GM23248 (cell line): Measurements from ENCODE around the gene TP53INP2. TPM values are rescaled to one million over a fixed set of nuclear protein-coding genes. Genes with fewer than 3 reads are reported as not detected.

ENCODE experiments used
- DNase-seq: peaks from one replicate; pipeline ENCODE4 v3.0.0-alpha.2; 2015
- H2AFZ ChIP-seq: fragments of 200-600 bp; sonication (generic); 2 replicates; pipeline ENCODE4 v1.6.1; 2016; ENCODE audit warnings: antibody characterized with exemption
- H3F3A ChIP-seq: fragments of 200-600 bp; sonication (generic); 2 replicates; pipeline ENCODE4 v1.6.1; 2016; ENCODE audit warnings: mild to moderate bottlenecking, antibody characterized with exemption, mixed run types; ENCODE audit not compliant: insufficient read depth
- H3K27ac ChIP-seq: fragments of 200-600 bp; sonication (generic); 2 replicates; pipeline ENCODE4 v1.5.1; 2016; ENCODE audit warnings: mild to moderate bottlenecking
- H3K27me3 ChIP-seq: fragments of 200-600 bp; sonication (generic); replicated peaks from 2 replicates; pipeline ENCODE4 v1.6.1; 2016; ENCODE audit warnings: mild to moderate bottlenecking; ENCODE audit not compliant: insufficient read depth
- H3K36me3 ChIP-seq: fragments of 200-600 bp; sonication (generic); 2 replicates; pipeline ENCODE4 v1.6.1; 2016; ENCODE audit warnings: low read depth, mild to moderate bottlenecking
- H3K4me1 ChIP-seq: fragments of 200-600 bp; sonication (generic); 2 replicates; pipeline ENCODE4 v1.6.1; 2016; ENCODE audit warnings: mild to moderate bottlenecking; ENCODE audit not compliant: insufficient read depth
- H3K4me2 ChIP-seq: fragments of 200-600 bp; sonication (generic); one replicate; pipeline ENCODE4 v1.6.1; 2016; ENCODE audit warnings: mild to moderate bottlenecking; ENCODE audit not compliant: unreplicated experiment
- H3K4me3 ChIP-seq: fragments of 200-600 bp; sonication (generic); 2 replicates; pipeline ENCODE4 v1.5.1; 2016; ENCODE audit warnings: mild to moderate bottlenecking
- H3K79me2 ChIP-seq: fragments of 200-600 bp; sonication (generic); 2 replicates; pipeline ENCODE4 v1.6.1; 2016; ENCODE audit warnings: mild to moderate bottlenecking; ENCODE audit not compliant: insufficient read depth
- H3K9ac ChIP-seq: fragments of 200-600 bp; sonication (generic); 2 replicates; pipeline ENCODE4 v1.6.1; 2016; ENCODE audit warnings: mild to moderate bottlenecking
- H3K9me2 ChIP-seq: fragments of 200-600 bp; sonication (generic); 2 replicates; pipeline ENCODE4 v1.6.1; 2016; ENCODE audit warnings: mixed run types, mild to moderate bottlenecking, moderate library complexity; ENCODE audit not compliant: insufficient read depth
- H3K9me3 ChIP-seq: fragments of 200-600 bp; sonication (generic); one replicate; pipeline ENCODE4 v1.6.1; 2017; ENCODE audit warnings: low read depth
- H4K20me1 ChIP-seq: fragments of 200-600 bp; sonication (generic); 2 replicates; pipeline ENCODE4 v1.6.0; 2016; ENCODE audit not compliant: insufficient read depth
- EZH2 ChIP-seq: fragments of 200-600 bp; sonication (generic); IDR thresholded peaks from 2 replicates; pipeline ENCODE4 v1.6.1; 2018; ENCODE audit warnings: antibody characterized with exemption, mild to moderate bottlenecking; ENCODE audit not compliant: insufficient read depth, poor library complexity, severe bottlenecking
- EZH2phosphoT487 ChIP-seq: fragments of 200-600 bp; sonication (generic); IDR thresholded peaks from 2 replicates; pipeline ENCODE4 v1.6.1; 2018; ENCODE audit warnings: antibody characterized with exemption, moderate library complexity, mild to moderate bottlenecking, low read depth; ENCODE audit not compliant: insufficient read depth
- WGBS, 2 experiments: methylation state at CpG; one replicate each; pipeline ENCODE4 v1.1.6; 2015 to 2017; ENCODE audit warnings: low lambda C conversion rate in 2 of 2, low coverage in 1 of 2; ENCODE audit errors: missing lambda C conversion rate in 2 of 2; 5-methylcytosine and 5-hydroxymethylcytosine counted together
- in situ Hi-C: fragments of 300-500 bp; cut with MboI; formaldehyde crosslinking; loops from 2 replicates; pipeline ENCODE4 v1.15.0; 2020
- polyA plus RNA-seq: library from polyadenylated mRNA; unstranded; fragments of >200 nt; fragmentation: Nextera tagmentation; extraction: Ambion mirVana; gene quantifications from 2 replicates; pipeline ENCODE4 v1.2.1, GENCODE V29; 2016
- small RNA-seq: library from RNA; depleted of rRNA; stranded (forward); fragments of <200 nt; gene quantifications from one replicate; pipeline ENCODE3, GENCODE V24; 2014; ENCODE audit warnings: low read depth, low replicate concordance
- total RNA-seq: library from RNA; depleted of rRNA; stranded (reverse); fragments of >200 nt; shearing (Covaris generic); gene quantifications from 2 replicates; pipeline ENCODE4 v1.2.3, GENCODE V29; 2014; rRNA removed

The TP53INP2 gene
- total and polyA plus RNA-seq, 2 experiments from 2014 or later: 3.9 to 4.4 TPM

GRCh38 chr20:34755367-34755766 lies 51.2 kb downstream of the TP53INP2 start:
- Histone ChIP-seq H3K4me1 (peaks cover 19% of the 10 kb centered on the region), H3K27ac (no peak overlapping the region), H3K4me3 (no peak overlapping the region), H3F3A (peaks cover 33% of the 10 kb centered on the region), H3K9me3 (no peaks in the 10 kb centered on the region), H2AFZ (no peak overlapping the region), H4K20me1 (no peaks in the 10 kb centered on the region), H3K4me2 (no peak overlapping the region), H3K9me2 (no peaks in the 10 kb centered on the region), H3K79me2 (no peaks in the 10 kb centered on the region), H3K27me3 (no peaks in the 10 kb centered on the region), H3K36me3 (peaks cover 42% of the 10 kb centered on the region), H3K9ac (no peak overlapping the region)
- DNase-seq: no peak
- in situ Hi-C loops: no loop called here
- TF ChIP-seq EZH2: no peak
- no peak for TF ChIP-seq EZH2phosphoT487
- WGBS, 2 experiments: 98 to 100% methylated on average over 1 of the region's 1 CpG

DNA sequence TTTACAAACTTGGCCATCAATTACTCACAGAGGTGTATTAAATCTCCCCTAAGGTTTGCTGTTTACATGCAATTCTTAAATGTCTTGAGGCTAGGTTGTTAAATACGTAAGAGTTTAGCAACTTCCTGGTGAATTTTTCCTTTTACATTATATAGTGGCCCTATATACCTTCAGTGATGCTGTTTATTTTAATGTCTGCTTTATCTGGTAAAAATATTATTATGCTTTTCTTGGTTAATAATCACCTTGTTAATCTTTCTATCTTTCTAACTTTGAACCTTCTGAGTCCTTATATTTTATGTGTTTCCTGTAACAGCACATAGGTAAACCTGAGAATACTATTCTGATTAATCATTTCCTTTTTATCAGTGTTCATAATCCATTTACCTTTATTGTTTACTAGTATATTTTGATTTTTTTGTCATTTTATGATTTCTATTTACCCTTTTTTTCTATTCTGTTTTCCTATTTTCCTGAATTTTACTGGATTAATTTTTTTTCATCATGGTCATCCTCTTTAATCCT lies 57.9 kb downstream of the TP53INP2 start:
- in situ Hi-C loops: no loop called here
- Histone ChIP-seq H3K27me3 (no peaks in the 10 kb centered on the region), H4K20me1 (no peaks in the 10 kb centered on the region), H3K9ac (no peak overlapping the region), H3K27ac (no peak overlapping the region), H3K4me2 (no peak overlapping the region), H2AFZ (no peak overlapping the region), H3K9me3 (no peaks in the 10 kb centered on the region), H3F3A (no peaks in the 10 kb centered on the region), H3K4me1 (0 out of 2 replicates have a peak, but pooled peaks cover 2% of the 10 kb centered on the region), H3K9me2 (no peaks in the 10 kb centered on the region), H3K79me2 (no peaks in the 10 kb centered on the region), H3K4me3 (no peak overlapping the region), H3K36me3 (peaks cover 56% of the 10 kb centered on the region)
- no peak for DNase-seq
- TF ChIP-seq EZH2phosphoT487: no peak
- TF ChIP-seq EZH2: no peak
- 0% methylated on average over 1 of the region's 1 CpG for WGBS, 2 experiments

Small RNA genes lying within 50 kb of the gene (small RNA-seq; reads per million reads assigned to genes)
- gene AL118520.1: not detected

Other genes with a start within 250 kb of the TP53INP2 start
- gene DYNLRB1, start 187.9 kb upstream of the TP53INP2 start, total RNA-seq: 100 and 123 TPM in 2 replicates
- gene DYNLRB1, start 187.9 kb upstream of the TP53INP2 start, polyA plus RNA-seq: 279 and 290 TPM in 2 replicates
- 69.8 and 80.3 TPM in 2 replicates for gene MAP1LC3A, start 145.6 kb upstream of the TP53INP2 start, total RNA-seq
- 82.5 and 83.1 TPM in 2 replicates for gene MAP1LC3A, start 145.6 kb upstream of the TP53INP2 start, polyA plus RNA-seq
- gene PIGU, start 27.3 kb upstream of the TP53INP2 start, total RNA-seq: 12.5 and 21.6 TPM in 2 replicates
- gene PIGU, start 27.3 kb upstream of the TP53INP2 start, polyA plus RNA-seq: 19.7 and 21.2 TPM in 2 replicates
- gene NCOA6, start 121.3 kb downstream of the TP53INP2 start, total RNA-seq: 6.3 and 6.6 TPM in 2 replicates
- 10.6 and 12.6 TPM in 2 replicates for gene NCOA6, start 121.3 kb downstream of the TP53INP2 start, polyA plus RNA-seq
- 9.2 and 10.2 TPM in 2 replicates for gene GGT7, start 168.5 kb downstream of the TP53INP2 start, total RNA-seq
- 17.6 and 20.4 TPM in 2 replicates for gene GGT7, start 168.5 kb downstream of the TP53INP2 start, polyA plus RNA-seq
- 33.3 and 37.7 TPM in 2 replicates for gene ACSS2, start 172.3 kb downstream of the TP53INP2 start, total RNA-seq
- gene ACSS2, start 172.3 kb downstream of the TP53INP2 start, polyA plus RNA-seq: 12.1 and 14.3 TPM in 2 replicates